GM19468 (cell line): Measurements from ENCODE around the gene JCAD.
"Not testable (repeated sequence)": the region's sequence is repeated elsewhere in the genome, so short reads cannot be mapped to it uniquely, and the experiment has no call there.

Experiments used
- ATAC-seq: cut with Tn5 transposase; IDR thresholded peaks from one replicate; pipeline ENCODE4 v1.9.1; 2021; ENCODE audit warnings: mild to moderate bottlenecking, moderate library complexity, moderate number of reproducible peaks; ENCODE audit not compliant: unreplicated experiment; ENCODE audit errors: extremely low read depth

JCAD gene

DNA sequence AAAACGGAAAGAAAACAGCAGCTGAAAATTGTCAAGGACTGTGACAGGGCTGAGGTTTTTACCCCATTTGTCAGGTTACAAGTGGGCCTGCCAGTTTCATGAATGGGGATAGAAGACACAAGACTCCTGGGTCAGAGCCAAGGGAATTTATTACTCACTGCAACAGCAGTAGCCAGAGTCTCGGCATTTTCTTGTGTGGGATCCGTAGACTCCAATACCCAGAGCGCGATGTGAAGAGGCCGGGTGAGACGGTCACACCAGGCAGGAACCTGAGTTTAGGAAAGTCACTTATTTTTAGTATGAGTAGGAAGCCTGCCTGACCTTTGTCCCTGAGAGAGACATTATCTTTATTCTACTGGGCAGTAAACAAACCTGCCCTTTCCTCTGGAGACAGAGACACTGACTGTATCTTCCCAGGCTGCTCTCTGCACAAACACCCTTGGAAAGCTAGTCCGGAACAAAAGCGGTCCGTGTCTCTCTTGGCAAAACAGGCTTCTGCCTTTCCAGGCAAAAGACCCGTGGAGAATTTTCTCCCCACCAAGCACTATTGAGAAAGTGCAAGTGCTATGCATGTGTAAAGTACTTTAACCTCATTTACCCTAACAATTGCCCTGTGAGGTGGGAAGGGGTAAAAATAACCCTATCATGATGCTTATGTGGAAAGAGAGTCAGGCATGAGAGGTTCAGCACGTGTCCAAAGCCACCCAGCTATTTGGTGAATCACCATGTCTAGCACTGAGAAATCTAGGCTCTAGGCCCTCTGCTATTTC lies 58.4 kb downstream of the JCAD start:
- no peak for ATAC-seq

DNA sequence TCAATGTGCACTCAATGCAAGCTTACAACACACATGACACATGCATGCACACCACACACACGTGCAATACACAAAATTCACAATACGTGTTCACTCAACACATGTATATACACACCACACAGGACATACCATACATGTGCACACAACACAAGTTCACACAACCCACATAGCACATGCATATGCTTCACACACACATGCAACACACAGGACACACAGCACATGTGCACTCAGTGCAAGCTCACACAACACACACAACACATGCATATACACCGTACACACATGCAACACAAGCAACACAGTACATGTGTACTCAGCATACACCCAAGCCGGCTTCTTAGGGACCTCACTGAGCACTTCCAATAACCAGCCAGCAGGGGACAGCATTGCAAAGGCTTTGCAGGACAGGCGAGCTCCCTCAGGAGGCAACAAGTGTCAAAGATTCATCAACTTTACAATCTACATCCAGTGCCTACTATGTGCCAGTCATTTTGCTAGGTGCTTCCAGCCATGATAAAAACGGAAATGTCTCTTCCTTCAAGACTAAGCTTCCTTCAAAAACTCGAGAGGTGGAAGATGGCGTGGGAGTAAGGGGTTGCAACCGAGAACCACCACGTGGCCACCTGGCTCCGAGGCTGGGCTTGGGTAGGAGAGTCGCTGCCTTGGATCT lies 61.1 kb downstream of the JCAD start:
- no peak for ATAC-seq

DNA sequence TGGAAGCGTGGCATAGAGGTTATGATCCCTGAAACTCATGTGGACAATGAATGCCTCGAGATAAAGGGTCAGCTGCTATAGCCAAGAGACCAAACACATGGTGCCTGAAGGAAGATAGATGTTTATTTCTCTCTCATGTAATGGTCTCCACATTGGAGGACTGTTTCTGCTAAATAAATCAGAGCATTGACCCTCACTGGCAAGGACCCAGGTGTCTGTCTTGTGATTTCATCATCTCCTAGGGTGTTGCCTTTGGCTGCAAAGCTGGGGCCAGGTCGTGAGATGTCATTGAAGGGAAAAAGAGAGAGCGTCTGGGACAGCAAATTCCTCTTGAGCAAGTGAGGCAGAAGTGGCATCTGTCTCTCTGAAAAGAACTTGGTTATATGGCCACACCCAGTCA lies 64.6 kb downstream of the JCAD start:
- no peak for ATAC-seq

DNA sequence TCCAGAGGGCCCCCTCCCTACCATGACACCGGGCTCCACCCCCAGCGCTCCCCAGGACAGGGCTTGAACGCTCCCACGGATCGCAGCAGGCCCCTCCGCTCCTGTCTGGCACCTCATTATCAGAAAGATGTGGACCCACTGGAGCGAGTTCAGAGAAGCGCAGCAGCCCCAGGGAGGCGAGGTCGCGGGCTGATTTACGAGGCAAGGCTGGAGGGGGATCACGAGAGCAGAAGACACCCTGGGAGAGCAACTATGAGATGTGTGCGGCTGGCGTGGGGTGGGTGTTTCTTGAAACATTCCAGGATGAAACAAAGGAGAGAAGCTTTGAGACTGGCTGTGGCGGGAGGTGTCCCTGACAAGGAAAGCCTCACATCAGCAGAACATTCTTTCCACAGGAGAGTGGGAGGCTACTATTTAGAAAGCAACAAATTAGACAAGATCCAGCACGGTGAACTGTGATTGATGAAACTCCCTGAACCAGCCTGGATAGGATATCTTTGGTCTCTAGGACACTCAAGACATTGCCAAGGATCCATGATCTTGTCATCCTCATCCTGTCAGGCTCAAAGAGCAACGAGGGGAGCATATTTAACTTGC lies 66.0 kb downstream of the JCAD start:
- no peak for ATAC-seq

DNA sequence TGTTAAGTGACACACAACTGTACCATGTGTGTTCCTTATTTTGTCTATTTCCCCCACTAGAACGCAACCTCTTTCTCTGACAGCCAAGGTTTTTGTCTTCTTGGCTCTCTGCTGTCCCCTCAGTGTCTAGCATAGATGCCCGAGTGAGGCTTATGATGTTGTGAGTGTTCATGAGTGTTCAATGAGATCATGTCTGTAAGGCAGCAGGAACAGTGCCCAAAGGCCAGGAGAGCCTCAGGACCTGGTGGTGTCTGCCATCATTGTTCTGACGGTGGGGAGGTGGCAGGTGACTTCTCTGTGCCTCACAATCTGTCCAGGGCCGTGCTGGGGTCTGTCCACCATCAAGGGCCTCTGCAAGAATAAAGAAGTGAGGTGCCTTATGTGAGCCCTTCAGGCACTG lies 66.5 kb downstream of the JCAD start:
- no peak for ATAC-seq

DNA sequence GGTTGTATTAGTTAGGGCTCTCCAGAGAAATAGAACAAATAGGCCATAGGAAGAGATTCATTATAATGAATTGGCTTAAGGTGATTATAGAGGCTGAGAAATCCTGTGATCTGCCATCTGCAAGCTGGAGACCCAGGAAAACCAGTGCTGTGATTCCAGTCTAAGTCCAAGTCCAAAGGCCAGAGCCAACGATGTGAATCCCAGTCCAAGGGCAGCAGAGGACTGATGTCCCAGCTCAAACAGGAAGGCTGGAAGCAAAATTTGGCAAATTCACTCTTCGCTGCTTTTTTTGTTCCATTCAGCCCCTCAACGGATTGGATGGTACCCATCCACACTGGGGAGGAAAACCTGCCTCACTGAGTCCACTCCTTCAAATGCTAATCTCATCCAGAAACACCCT lies 68.0 kb downstream of the JCAD start:
- no peak for ATAC-seq

DNA sequence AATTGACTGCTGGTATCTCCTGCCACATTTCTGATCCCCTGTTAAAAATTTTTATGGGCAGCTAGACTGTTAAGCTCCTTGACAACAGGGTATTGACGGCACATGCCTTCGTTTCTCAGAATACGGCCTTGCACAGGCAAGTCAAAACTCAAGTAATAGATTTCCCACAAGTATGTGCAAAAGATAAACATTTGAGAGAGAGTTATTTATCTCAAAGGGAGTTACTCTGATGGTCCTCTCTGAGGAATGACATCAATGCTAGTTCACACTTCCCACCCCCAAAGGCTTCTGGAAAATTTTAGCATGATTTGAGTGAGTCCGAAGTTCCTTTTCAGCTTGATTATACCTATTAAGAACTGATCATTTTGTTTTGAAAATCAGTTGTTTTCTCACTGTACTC lies 71.9 kb downstream of the JCAD start:
- no peak for ATAC-seq

DNA sequence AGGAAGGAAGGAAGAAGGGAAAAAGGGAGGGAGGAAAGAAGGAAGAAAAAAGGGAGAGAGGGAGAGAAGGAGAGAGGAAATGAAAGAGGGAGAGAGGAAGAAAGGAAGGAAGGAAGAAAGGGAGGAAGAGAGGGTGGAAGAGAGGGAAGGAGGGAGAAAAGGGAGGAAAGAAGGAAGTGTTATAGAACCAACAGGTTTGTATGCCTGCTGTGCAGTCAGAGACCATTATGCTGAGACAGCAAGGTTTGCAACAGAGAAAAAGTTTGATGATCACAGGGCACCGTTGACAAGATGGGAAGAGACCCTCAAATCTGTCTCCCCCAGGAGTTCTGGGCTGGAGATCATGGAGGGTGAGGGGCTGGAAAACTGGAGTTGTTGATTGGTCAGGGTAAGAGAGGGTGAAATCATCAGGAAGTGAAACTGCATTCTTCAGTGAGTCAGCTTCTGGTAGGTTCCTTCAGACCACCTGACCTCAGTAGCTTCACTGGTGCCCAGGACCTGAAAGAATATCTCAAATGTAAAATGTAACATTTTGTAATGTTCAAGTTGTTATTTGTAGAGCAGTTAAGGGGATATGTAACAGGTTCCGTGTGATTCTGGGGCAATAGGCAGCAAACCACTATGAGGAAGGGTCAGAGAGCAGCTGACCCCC lies 76.3 kb downstream of the JCAD start:
- no peak for ATAC-seq

DNA sequence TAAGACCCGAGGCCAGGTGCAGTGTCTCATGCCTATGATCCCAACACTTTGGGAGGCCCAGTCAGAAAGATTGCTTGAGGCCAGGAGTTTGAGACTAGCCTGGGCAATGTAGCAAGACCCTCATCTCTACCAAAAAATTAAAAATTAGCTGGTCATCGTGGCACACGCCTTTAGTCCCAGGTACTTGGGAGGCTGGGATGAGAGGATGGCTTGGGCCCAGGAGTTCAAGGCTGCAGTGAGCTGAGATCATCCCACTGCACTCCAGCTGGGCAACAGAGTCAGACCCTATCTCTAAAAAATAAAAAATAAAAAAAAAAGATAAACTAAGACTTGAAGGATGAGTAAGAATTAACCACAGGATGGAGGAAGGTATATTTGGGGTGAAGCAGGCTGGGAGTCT lies 77.9 kb downstream of the JCAD start:
- no peak for ATAC-seq

DNA sequence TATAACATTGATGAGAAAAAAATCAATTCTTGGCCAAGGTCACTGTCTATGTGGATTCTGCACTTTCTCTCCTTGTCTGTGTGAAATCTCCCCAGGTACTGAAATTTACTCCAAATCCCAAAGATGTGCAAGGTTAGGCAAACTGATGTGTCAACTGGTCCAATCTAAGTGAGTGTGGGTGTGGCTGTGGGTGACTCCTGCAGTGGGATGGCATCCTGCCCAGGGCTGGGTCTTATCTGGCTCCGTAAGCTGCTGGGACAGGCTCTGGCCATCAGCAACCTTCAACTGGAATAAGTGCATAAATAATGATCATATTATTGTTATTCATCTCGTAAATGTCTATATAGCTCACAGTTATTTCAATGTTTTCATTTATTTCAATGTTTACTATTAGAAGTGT lies 79.3 kb downstream of the JCAD start:
- no peak for ATAC-seq

DNA sequence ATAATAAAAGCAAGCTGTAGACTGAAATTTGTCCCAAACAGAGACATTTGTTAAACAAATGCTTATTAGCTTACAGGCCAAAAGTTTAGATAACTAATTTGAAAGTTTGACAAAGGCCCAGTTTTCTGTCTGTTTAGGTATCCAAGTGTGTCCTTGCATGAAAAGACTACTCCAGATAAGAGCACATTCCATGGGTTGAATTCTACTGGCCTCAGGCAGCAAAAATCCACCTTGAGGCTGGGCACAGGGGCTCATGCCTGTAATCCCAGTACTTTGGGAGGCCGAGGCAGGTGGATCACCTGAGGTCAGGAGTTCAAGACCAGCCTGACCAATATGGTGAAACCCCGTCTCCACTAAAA lies 80.0 kb downstream of the JCAD start:
- ATAC-seq = not testable (repeated sequence)

DNA sequence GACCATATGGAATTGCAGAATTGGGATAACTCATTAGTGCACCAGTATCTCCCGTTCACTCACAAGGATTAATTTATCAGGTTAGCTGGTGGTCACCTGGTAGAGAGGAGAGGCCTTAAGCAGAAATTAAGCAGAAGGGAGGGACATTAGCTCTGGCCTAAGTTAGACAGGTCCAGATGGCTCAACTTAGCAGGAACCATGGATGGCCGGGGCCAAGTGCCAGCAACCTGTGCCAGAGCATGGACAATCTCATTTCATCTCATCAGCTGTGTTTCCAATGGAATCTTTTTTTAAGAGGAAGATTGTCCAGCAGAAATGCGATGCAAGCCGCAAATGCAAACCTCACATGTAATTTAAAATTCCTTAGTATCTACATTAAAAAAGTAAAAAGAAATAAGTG lies 82.2 kb downstream of the JCAD start:
- no peak for ATAC-seq

DNA sequence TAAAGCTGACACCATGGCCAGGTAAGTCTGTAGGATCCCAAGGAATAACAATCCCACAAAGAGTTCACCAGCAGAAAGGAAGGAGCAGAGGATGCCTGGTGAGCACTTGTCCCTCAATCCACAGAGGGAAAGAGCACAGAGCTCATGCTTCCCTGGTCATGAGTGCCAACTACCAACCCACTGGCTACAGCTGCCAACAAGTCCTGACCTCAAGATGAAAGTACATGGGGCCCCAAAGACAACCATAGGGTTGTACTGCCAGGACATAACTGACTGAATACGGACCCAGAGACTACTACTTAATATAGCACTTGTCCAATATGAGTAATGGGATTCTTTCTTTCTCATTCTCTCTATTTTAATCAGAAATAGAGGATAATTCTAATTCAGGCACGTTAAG lies 83.3 kb downstream of the JCAD start:
- ATAC-seq = no peak

DNA sequence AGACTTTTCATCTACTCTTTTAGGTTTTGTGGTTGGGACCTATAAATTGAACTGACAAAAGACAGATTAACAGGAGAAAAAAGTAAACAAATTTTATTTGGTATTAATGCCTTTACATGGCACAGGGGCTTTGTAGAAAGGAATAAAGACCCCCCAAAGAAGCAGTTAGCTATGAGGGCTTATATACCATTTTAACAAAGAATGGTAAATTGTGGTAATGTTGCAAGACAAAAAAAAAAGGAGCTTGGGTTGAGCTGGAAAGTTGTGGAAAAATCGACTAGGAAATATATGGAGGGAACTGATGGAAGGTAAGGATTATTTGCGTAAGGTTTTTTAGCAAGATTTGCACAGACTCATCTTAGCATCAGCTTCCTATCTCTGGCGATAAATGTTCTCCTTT lies 84.6 kb downstream of the JCAD start:
- ATAC-seq = no peak

DNA sequence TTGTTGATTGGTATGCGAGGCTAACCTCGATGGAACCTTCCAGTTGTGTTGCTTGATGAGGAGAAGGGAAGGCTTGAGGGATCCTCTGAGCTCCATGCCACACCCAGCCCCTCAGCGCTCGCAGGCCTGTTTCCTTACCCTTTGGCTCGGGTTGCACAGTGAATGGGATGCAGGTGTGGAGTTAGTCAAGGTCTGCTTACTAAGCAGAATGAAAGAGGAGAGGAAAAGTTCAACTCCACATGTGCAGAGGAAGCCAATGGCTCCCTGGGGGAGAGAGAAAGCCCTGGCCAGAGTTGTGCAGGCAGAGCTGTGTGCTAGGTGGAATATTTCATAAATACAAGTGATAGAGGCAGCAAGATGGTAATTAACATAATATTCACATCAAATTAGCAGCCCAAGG lies 85.5 kb downstream of the JCAD start:
- no peak for ATAC-seq

DNA sequence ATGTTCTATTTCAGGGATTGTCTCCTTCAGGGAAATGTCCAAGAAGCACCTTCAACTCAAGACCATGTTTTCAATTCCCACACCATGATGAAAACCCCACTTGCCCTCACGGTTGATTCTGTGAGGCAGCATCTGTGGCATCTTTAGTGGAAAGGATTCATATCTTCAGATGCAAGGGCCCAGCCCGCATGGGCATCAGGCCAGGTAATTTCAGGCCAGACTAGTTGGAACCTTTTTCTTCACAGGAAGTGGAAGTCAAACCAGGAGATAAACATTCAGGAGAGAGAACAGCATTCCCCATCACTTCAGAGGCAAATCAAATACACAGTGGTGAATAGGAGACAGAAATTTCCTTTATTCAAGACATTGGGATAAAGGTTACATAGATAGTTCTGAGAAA lies 88.8 kb downstream of the JCAD start:
- ATAC-seq = no peak

DNA sequence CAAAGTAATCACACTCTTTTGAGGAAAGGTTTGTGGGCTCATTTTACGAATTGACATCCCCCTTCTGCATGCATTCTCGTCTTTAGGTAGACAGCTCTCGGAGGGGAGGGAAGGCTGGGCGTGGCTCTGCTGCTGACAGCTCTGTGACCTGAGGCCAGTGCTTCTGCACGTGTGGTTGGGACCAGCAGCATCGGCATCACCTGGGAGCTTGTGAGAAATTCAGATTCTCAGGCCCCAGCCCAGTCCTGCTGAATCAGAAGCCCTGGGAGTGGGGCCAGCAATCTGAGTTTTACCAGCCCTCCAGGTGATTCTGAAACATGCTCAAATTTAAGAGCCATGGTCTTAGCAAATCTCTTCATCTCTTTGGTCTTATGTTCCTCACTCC lies 89.4 kb downstream of the JCAD start:
- no peak for ATAC-seq

DNA sequence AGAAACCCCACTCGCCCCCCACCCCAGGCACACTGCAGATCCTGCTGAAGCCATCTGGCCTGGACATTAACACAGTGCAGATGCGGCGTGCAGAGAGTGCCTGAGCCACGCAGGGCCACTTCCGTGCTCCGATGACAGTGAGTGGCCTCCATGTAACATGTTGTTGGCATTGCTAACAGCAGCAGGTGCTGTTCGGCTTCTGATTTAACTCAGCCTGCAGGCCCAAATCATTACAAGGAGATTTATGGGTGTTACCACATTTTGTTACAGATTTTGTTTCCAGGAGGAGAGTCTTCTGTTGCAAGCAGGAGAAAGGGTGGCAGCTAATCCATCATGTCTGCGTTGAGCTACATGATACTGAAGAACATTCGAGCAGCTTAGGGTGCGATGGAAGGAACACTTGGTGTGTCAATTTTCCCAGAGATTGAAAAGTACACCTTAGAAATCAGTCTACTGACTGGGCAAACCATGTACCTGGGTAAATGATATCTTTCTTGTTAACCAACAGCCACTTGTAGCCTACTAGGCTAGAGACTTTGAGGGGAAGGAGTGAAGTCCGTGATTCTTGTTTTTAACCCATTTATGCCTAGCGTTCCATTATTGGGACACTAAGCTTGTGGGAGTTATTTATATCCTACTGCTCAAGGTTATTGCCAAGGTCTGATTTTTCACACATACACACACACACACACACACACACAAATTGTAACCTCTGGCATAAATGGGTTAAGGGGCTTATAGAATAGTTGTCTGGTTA lies 90.0 kb downstream of the JCAD start:
- ATAC-seq = no peak

DNA sequence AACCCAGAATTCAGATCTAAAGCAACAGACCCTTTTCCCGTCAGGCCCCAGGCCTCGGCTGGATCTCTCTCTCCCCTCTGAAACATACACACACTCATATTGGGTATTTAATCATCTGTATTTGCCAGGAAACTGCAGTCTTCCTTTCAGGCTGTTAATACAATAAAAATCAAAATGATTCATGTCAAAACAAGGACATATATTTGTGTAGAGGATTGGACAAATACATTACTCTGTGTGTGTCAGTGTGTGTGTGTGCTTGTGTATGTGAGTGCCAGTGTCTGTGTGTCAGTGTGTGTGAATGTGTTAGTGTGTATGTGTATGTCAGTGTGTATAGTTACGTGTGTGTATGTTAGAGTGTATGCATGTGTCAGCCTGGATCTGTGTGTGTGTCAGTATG lies 90.8 kb downstream of the JCAD start:
- no peak for ATAC-seq

DNA sequence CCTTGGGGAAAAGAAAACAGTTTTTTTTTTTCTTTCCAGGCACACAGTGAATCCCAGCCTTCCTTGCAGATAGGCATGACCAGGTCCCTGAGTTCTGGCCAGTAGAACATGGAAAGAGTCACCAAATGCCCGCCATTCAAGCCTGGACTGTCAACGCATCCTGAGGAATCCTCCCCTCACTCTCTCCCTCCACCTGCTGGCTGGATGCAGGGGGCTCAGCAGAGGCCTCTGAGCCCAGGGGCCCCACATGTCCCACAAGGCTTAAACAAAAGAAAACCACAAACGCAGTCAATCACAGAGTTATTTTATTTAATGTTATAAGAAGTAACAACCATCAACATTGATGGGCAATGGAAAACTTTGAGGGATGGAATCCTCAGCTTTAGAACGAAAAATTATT lies 93.1 kb downstream of the JCAD start:
- no peak for ATAC-seq
